Small intestine (tissue), 7 donors: Measurements from ENCODE around the gene ITGA2B. TPM values are rescaled to one million over a fixed set of nuclear protein-coding genes. Genes with fewer than 3 reads are reported as not detected.
A peak's percentile ranks its signal among the peaks of the same experiment; 100 is the strongest.

Source experiments
- DNase-seq, 2 donors: peaks; one replicate each; pipeline versions ENCODE4 v3.0.0 to v3.0.0-alpha.2; 2013
- FAIRE-seq: peaks from 2 replicates; lab custom pipeline; 2012; peaks lifted over from hg19 to GRCh38; lab: Jason Lieb, UNC
- H3K27ac ChIP-seq, 3 donors: one replicate each; pipeline ENCODE4 v1.5.1; 2013; ENCODE audit warnings: low read length in 2 of 3, mild to moderate bottlenecking in 2 of 3, control low read depth in 1 of 3, inconsistent platforms in 1 of 3, low read depth in 1 of 3, moderate library complexity in 1 of 3
- H3K27me3 ChIP-seq, 3 donors: one replicate each; pipeline ENCODE4 v1.6.1; 2013; ENCODE audit warnings: low read length in 3 of 3, inconsistent platforms in 1 of 3; ENCODE audit not compliant: control insufficient read depth in 3 of 3, insufficient read depth in 3 of 3
- H3K36me3 ChIP-seq, 3 donors: one replicate each; pipeline ENCODE4 v1.6.1; 2013; ENCODE audit warnings: low read length in 3 of 3, inconsistent platforms in 1 of 3, low read depth in 1 of 3, mild to moderate bottlenecking in 1 of 3, moderate library complexity in 1 of 3; ENCODE audit not compliant: control insufficient read depth in 3 of 3, insufficient read depth in 2 of 3
- H3K4me1 ChIP-seq, 3 donors: one replicate each; pipeline ENCODE4 v1.6.1; 2013; ENCODE audit warnings: low read length in 2 of 3, inconsistent platforms in 1 of 3, low read depth in 1 of 3, mild to moderate bottlenecking in 1 of 3, moderate library complexity in 1 of 3; ENCODE audit not compliant: control insufficient read depth in 3 of 3, insufficient read depth in 2 of 3
- H3K4me3 ChIP-seq, 3 donors: one replicate each; pipeline ENCODE4 v1.5.1; 2013; ENCODE audit warnings: low read length in 3 of 3, control low read depth in 1 of 3, inconsistent platforms in 1 of 3, low read depth in 1 of 3, mild to moderate bottlenecking in 1 of 3, moderate library complexity in 1 of 3
- H3K9me3 ChIP-seq, 2 donors: one replicate each; pipeline ENCODE4 v1.6.1; 2013; ENCODE audit warnings: low read depth in 1 of 2, low read length in 1 of 2; ENCODE audit not compliant: control insufficient read depth in 2 of 2, insufficient read depth in 1 of 2
- WGBS, 3 donors: extraction: QIAGEN DNeasy Blood & Tissue Kit; methylation state at CpG; one replicate each; pipeline ENCODE4 v1.1.7; 2013; 5-methylcytosine and 5-hydroxymethylcytosine counted together
- polyA plus RNA-seq, 4 donors: library from polyadenylated mRNA; stranded (reverse) in 3 of 4; unstranded in 1 of 4; fragments of 200-250 nt in 3 of 4; fragments of 120-200 nt in 1 of 4; gene quantifications; one replicate each; pipeline versions ENCODE4 v1.2.1 to v1.2.3, GENCODE V29; 2013
- donor health status: healthy with polysubstance abuse.
- donor health status: control.
- donor health status: control.
- donor health status: Bipolar disorder and iron deficiency.
- donor health status: healthy.

The ITGA2B gene
- polyA plus RNA-seq, 4 donors, result 0.27 to 0.59 (median 0.31) TPM; not detected in 1

DNA sequence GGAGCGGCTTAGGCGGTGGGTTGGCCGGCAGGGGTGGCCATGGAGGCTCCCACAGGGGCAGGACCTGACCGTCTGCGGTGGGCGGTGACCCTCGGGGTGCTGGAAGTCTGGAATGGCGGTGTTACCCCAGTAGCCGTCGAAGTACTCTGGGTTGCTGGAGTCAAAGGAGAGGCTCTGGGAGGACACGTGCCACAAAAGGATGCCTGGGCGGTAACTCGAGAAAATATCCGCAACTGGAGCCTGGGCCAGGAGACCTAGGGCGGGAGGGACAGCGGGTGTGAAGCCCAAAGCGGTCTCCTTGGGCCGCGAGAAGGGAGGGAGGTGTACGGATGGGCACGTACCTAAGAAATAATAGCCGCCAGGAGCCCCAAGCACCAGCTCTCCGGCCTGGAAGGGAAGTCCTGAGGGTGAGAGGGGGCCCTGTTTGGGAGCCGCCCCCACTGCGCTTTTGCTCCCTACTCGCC, 4.6 kb downstream of the ITGA2B start:
- peaks cover 2 to 61% (median 2%) of the 10 kb centered on the region in 3 donors for H3K27me3 ChIP-seq
- no peaks in the 10 kb centered on the region for H3K9me3 ChIP-seq
- 3 to 7% (median 3%) methylated on average over 24 to 26 of the region's 26 CpGs for WGBS, 3 donors
- DNase-seq (no peak), FAIRE-seq (no peak)
- H3K27ac ChIP-seq, result no peak overlapping the region
- H3K4me1 ChIP-seq, result peaks cover 0 to 16% (median 3%) of the 10 kb centered on the region in 3 donors
- H3K4me3 ChIP-seq, result peak overlapping the region in 2 of 3 donors; percentile 38 to 51
- no peaks in the 10 kb centered on the region for H3K36me3 ChIP-seq

DNA sequence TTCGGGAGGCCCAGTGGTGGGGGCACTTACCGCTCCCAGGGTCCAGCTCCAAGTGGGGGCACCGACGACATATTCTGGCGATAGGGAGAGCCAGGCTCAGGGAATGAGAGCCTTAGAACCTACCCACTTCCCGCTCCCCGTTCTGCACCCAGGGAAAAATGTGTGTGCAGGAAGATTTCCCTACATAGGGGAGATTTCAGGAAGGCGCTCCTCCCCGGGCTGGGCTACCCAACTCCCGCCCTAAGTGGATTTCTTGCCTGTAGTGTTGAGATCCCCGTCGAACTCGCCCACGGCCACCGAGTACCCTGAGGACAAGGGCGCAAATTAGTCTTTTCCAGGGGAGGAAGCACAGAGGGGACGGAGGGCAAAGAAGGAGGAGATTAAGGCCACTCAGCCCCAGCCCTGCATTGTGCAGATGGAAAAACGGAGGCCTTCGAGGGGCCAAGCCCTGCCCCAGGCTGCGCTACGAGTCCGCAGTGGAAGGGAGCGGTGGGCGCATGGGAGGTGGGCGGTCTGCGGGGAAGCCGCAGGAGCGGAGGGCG, 5.1 kb downstream of the ITGA2B start:
- H3K36me3 ChIP-seq, result no peaks in the 10 kb centered on the region
- H3K4me1 ChIP-seq, result peaks cover 0 to 16% (median 3%) of the 10 kb centered on the region in 3 donors
- WGBS, 3 donors, result 15 to 25% (median 24%) methylated on average over 26 to 29 of the region's 29 CpGs
- FAIRE-seq (no peak), DNase-seq (no peak)
- no peak overlapping the region for H3K27ac ChIP-seq
- peak overlapping the region in 1 of 3 donors; percentile 51 for H3K4me3 ChIP-seq
- H3K27me3 ChIP-seq, result peaks cover 2 to 64% (median 2%) of the 10 kb centered on the region in 3 donors
- H3K9me3 ChIP-seq, result no peaks in the 10 kb centered on the region

DNA sequence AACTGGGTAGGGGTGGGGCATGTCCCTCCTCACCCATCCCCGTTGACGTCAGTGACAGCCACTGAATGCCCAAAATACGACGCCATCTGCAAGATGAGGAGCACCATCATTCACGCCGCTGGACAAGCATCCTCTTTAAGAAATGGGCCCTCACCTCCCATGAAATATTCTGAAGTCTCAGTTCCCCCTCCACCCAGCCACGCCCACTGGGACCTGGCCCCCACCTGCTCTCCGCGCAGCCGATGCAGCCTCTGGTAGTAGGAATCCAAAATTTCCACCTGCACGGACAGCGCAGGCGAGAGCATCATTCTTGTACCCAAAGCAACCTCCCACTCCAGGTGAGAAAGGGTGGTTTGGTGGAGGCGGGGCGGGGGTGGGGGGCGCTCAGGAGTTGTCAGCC, 5.6 kb downstream of the ITGA2B start:
- 44 to 63% (median 63%) methylated on average over 16 of the region's 16 CpGs for WGBS, 3 donors
- Histone ChIP-seq H3K36me3 (no peaks in the 10 kb centered on the region), H3K9me3 (no peaks in the 10 kb centered on the region), H3K27ac (no peak overlapping the region), H3K27me3 (peaks cover 2 to 64% (median 2%) of the 10 kb centered on the region in 3 donors), H3K4me3 (no peak overlapping the region), H3K4me1 (peaks cover 0 to 16% (median 3%) of the 10 kb centered on the region in 3 donors)
- FAIRE-seq, result no peak
- no peak for DNase-seq

DNA sequence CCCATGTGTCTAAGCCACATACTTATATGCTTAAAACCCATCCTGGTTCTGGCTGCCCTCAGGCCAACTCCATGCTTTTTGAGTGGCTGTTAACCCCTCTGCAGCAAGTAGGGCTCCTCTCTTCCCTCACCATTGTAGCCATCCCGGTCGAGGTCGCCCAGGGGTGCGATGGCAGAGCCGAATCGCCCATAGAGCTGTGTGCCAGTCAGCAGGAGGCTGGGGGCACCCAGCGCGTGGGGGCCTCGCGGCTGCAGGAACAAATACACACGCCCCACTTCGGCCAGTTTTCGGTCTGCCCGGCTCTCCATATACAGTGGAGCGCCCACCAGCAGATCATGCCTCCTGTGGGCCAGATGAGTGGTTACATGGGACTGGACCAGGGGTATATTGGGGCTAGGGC, 6.1 kb downstream of the ITGA2B start:
- H3K27me3 ChIP-seq, result peaks cover 2 to 69% (median 2%) of the 10 kb centered on the region in 3 donors
- H3K27ac ChIP-seq, result no peak overlapping the region
- H3K9me3 ChIP-seq, result no peaks in the 10 kb centered on the region
- no peak for DNase-seq
- WGBS, 3 donors, result 92 to 94% (median 93%) methylated on average over 15 of the region's 15 CpGs
- no peak for FAIRE-seq
- no peaks in the 10 kb centered on the region for H3K36me3 ChIP-seq
- peaks cover 0 to 16% (median 3%) of the 10 kb centered on the region in 3 donors for H3K4me1 ChIP-seq
- H3K4me3 ChIP-seq, result no peak overlapping the region

DNA sequence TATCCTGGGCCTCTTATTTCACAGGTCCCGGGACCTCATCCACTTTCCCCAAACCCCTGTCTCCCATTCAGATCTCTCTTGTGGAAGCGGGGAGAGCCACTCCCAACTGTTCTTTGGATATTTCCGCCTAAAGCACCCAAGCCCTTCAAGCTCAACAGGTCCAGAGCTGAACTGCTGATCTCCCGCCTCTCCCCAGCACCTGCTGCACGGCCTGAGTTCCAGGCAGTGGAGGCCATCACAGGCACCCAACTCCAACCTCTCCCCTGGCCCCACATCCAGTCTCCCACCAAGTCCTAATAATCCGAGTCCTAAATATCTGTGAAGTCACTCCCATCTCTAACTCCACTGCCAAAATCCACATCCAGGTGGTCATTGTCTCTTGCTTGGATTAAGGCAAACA, 6.5 kb downstream of the ITGA2B start:
- Histone ChIP-seq H3K4me1 (peaks cover 0 to 16% (median 3%) of the 10 kb centered on the region in 3 donors), H3K4me3 (no peak overlapping the region), H3K27ac (no peak overlapping the region), H3K27me3 (peaks cover 2 to 71% (median 2%) of the 10 kb centered on the region in 3 donors), H3K36me3 (no peaks in the 10 kb centered on the region), H3K9me3 (no peaks in the 10 kb centered on the region)
- WGBS, 3 donors, result 51 to 85% (median 61%) methylated on average over 6 of the region's 6 CpGs
- no peak for FAIRE-seq
- DNase-seq, result no peak

DNA sequence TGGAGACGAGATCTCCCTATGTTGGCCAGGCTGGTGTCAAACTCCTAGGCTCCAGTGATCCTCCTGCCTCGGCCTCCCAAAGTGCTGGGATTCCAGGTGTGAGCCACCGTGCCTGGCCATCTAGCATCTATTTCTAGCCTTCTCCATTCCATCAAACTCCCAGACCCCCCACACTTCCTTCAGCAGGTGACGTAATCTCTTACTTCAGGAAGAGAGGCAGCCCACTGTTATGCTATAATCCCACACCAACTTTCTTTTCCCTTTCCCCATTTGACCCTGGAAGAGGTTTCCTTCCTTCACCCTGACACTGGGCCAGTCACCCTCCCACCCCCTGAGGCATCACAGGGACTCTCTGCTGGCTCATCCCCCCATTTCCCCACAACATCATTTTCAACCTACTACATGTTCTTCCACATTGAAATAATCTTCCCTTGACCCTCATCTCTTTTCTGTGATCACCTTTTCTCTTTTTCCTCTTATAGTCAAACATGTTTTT, 7.6 kb downstream of the ITGA2B start:
- FAIRE-seq (no peak), DNase-seq (no peak)
- 78 to 82% (median 82%) methylated on average over 4 of the region's 4 CpGs for WGBS, 3 donors
- no peak overlapping the region for H3K27ac ChIP-seq
- H3K4me3 ChIP-seq, result no peak overlapping the region
- H3K4me1 ChIP-seq, result peaks cover 0 to 16% (median 3%) of the 10 kb centered on the region in 3 donors
- no peaks in the 10 kb centered on the region for H3K9me3 ChIP-seq
- peaks cover 2 to 69% (median 2%) of the 10 kb centered on the region in 3 donors for H3K27me3 ChIP-seq
- H3K36me3 ChIP-seq, result no peaks in the 10 kb centered on the region

DNA sequence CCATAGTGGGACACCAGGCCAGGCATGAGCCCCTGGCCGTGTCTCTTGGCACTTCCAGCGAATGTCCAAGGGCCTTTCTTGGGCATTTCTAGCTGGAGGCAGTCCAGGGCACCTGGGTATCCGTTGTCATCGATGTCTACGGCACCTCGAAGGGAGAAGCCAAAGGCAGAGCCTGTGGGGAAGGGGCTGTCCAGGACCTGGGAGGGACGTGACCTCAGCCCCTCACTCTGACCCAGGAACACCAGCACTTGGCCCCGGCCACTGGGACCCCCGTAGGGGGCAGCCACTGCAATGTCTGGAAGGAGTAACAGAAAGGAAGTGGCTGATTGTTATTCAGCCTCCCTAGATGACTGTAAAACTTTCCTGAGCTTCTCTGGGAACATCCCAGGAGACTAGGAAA, 8.7 kb downstream of the ITGA2B start:
- Histone ChIP-seq H3K36me3 (no peaks in the 10 kb centered on the region), H3K4me3 (no peak overlapping the region), H3K9me3 (no peaks in the 10 kb centered on the region), H3K27ac (no peak overlapping the region), H3K4me1 (peaks cover 0 to 13% (median 2%) of the 10 kb centered on the region in 3 donors), H3K27me3 (peaks cover 0 to 64% (median 2%) of the 10 kb centered on the region in 3 donors)
- WGBS, 3 donors, result 65 to 76% (median 72%) methylated on average over 9 of the region's 9 CpGs
- no peak for FAIRE-seq
- no peak for DNase-seq

DNA sequence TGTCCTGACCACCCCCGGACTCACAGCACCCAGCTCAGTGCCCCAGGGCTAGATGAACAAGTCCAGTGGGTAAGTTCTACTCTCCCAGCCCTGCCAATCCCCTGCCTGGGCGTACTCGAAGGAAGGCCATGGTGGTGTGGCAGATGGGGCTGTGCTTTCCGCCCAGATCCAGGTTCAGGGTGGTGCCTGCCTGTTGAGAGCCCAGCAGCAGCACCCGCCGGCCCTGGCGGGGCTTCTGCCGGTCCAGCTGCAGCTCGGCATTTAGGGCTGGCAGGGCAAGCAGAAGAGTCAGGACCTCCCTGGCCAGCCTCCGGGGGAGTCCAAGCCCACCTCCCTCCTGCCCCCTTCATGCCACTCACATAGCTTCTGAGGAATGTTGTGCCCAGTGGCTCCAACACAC, 9.6 kb downstream of the ITGA2B start:
- FAIRE-seq, result no peak
- no peak for DNase-seq
- Histone ChIP-seq H3K36me3 (no peaks in the 10 kb centered on the region), H3K4me3 (no peak overlapping the region), H3K27me3 (peaks cover 0 to 56% (median 2%) of the 10 kb centered on the region in 3 donors), H3K9me3 (no peaks in the 10 kb centered on the region), H3K27ac (no peak overlapping the region), H3K4me1 (peaks cover 0 to 6% (median 0%) of the 10 kb centered on the region in 3 donors)
- WGBS, 3 donors, result 75 to 89% (median 80%) methylated on average over 10 of the region's 10 CpGs
